SK-N-MC (cell line): ENCODE results near the gene BACH2.

Source experiments
- EZH2 ChIP-seq: fragments of 200-600 bp; sonication (generic); IDR thresholded peaks from one replicate; pipeline ENCODE4 v1.6.1; 2017; ENCODE audit warnings: antibody characterized with exemption
- FOXP2 ChIP-seq: optimal IDR thresholded peaks from 2 replicates; pipeline ENCODE3; 2011; ENCODE audit warnings: mild to moderate bottlenecking, moderate library complexity; ENCODE audit not compliant: insufficient read depth; ENCODE audit errors: extremely low read length, control extremely low read depth

- TF ChIP-seq FOXP2 = no peak
- TF ChIP-seq EZH2 = no peak
Observed at GRCh38 chr6:89950446-89950845, 346.2 kb downstream of the BACH2 start.
